SK-N-SH treated with all-trans-retinoic acid at 6 μM for 48 hours (cell line): ENCODE results near the gene IL2RG.

Experiments used
- ATAC-seq: fragments of 200-7000 bp; cut with Tn5 transposase; 3 replicates; pipeline ENCODE4 v1.9.1; 2020; ENCODE audit warnings: mild to moderate bottlenecking, moderate library complexity
- BACH2 ChIP-seq: fragments of 250-450 bp; sonication (Bioruptor Pico); IDR thresholded peaks from 2 replicates; pipeline ENCODE4 v1.9.0; 2021; ENCODE audit warnings: mild to moderate bottlenecking, borderline replicate concordance
- ISL1 ChIP-seq: fragments of 250-450 bp; sonication (Bioruptor Pico); IDR thresholded peaks from 2 replicates; pipeline ENCODE4 v2.1.2; 2022; ENCODE audit warnings: mild to moderate bottlenecking, moderate library complexity
- OSR1 ChIP-seq: fragments of 250-450 bp; sonication (Bioruptor Pico); IDR thresholded peaks from 2 replicates; pipeline ENCODE4 v1.8.0; 2022; ENCODE audit warnings: moderate library complexity, mild to moderate bottlenecking, inconsistent platforms
- PPARA ChIP-seq: fragments of 250-450 bp; sonication (Bioruptor Pico); IDR thresholded peaks from 2 replicates; pipeline ENCODE4 v1.5.0; 2020; ENCODE audit warnings: mild to moderate bottlenecking, borderline replicate concordance
- RARB ChIP-seq: fragments of 250-450 bp; sonication (Bioruptor Pico); IDR thresholded peaks from 2 replicates; pipeline ENCODE4 v1.8.0; 2021; ENCODE audit warnings: mild to moderate bottlenecking, moderate library complexity
- TCF4 ChIP-seq: fragments of 250-450 bp; sonication (Bioruptor Pico); IDR thresholded peaks from 2 replicates; pipeline ENCODE4 v1.8.0; 2021; ENCODE audit warnings: mild to moderate bottlenecking, moderate library complexity, borderline replicate concordance
- ZC3H10 ChIP-seq: fragments of 250-450 bp; sonication (Bioruptor Pico); IDR thresholded peaks from 2 replicates; pipeline ENCODE4 v1.5.1; 2021; ENCODE audit warnings: mild to moderate bottlenecking, moderate library complexity
- ZFP3 ChIP-seq: fragments of 250-450 bp; sonication (Bioruptor Pico); IDR thresholded peaks from 2 replicates; pipeline ENCODE4 v1.5.0; 2020; ENCODE audit warnings: mild to moderate bottlenecking, moderate library complexity
- ZNF8 ChIP-seq: fragments of 450-650 bp; formaldehyde crosslinking; IDR thresholded peaks from 2 replicates; pipeline ENCODE4 v1.5.0; 2020; ENCODE audit warnings: mild to moderate bottlenecking, moderate library complexity
- TF ChIP-seq, protein P1 (sequence below): fragments of 250-450 bp; sonication (Bioruptor Pico); IDR thresholded peaks from 2 replicates; pipeline ENCODE4 v1.5.1; 2021; ENCODE audit warnings: mild to moderate bottlenecking, moderate library complexity
- TF ChIP-seq, protein P2 (sequence below): fragments of 250-450 bp; sonication (Bioruptor Pico); IDR thresholded peaks from 2 replicates; pipeline ENCODE4 v1.8.0; 2020; ENCODE audit warnings: mild to moderate bottlenecking, moderate library complexity, borderline replicate concordance

IL2RG gene

DNA sequence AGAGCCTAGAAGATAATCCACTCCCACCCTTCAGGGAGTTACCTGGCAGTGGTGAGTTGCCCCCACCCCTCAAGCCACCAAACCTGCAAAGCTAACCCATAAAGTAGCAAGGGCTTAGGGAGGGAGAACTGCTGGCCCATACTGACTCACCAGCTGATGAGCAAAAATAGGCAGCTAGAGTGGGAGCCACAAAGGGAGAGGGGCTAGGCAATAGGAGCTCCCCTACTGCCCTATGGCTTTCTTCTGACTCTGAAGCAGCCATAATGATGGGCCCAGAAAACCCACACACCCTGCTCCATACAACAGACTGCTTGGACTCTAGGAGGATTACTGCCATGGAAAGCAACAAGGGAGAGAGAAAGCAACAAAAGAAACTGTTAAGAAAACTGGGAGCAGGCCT is 51.2 kb downstream of the IL2RG start:
- no peak for ATAC-seq
- no peak for TF ChIP-seq TCF4 (CRISPR knock-in tag)
- TF ChIP-seq ISL1: no peak
- no peak for TF ChIP-seq OSR1
- no peak for TF ChIP-seq BACH2
- no peak for TF ChIP-seq ZFP3 (CRISPR knock-in tag)
- no peak for TF ChIP-seq RARB (CRISPR knock-in tag)
- TF ChIP-seq PPARA (CRISPR knock-in tag): no peak
- TF ChIP-seq ZNF8 (CRISPR knock-in tag): no peak

DNA sequence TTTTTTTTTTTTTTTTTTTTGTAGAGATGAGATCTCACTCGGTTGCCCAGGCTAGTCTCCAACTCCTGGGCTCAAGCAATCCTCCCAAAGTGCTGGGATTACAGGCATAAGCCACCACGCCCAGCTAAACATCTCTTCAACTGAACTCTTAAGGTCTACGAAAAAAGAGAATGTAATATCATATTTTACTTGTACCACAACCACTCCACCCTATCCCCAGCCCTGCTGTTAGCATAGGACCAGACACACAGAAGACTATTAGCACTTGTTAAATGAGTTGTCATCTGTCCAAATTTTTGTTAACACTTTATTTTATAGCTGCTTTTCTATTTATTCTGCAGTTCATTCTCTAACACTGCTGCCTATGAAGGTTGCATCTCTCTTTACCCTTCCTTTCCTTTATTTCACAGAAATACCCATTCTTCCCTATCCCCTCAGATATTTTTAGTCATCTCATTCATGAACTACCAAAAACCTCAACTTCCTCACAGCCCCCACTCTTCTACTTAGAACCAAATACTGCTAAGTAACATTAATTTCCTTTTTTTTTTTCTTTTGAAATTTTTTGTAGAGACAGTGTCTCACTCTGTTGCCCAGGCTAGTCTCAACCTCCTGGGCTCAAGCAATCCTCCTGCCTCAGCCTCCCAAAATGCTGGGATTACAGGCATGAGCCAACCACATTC is 53.4 kb downstream of the IL2RG start:
- no peak for ATAC-seq
- TF ChIP-seq OSR1 (no peak), ZC3H10 (CRISPR knock-in tag) (no peak)
- TF ChIP-seq, protein P1, sequence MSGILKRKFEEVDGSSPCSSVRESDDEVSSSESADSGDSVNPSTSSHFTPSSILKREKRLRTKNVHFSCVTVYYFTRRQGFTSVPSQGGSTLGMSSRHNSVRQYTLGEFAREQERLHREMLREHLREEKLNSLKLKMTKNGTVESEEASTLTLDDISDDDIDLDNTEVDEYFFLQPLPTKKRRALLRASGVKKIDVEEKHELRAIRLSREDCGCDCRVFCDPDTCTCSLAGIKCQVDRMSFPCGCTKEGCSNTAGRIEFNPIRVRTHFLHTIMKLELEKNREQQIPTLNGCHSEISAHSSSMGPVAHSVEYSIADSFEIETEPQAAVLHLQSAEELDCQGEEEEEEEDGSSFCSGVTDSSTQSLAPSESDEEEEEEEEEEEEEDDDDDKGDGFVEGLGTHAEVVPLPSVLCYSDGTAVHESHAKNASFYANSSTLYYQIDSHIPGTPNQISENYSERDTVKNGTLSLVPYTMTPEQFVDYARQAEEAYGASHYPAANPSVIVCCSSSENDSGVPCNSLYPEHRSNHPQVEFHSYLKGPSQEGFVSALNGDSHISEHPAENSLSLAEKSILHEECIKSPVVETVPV (CRISPR knock-in tag): no peak
- TF ChIP-seq, protein P2, sequence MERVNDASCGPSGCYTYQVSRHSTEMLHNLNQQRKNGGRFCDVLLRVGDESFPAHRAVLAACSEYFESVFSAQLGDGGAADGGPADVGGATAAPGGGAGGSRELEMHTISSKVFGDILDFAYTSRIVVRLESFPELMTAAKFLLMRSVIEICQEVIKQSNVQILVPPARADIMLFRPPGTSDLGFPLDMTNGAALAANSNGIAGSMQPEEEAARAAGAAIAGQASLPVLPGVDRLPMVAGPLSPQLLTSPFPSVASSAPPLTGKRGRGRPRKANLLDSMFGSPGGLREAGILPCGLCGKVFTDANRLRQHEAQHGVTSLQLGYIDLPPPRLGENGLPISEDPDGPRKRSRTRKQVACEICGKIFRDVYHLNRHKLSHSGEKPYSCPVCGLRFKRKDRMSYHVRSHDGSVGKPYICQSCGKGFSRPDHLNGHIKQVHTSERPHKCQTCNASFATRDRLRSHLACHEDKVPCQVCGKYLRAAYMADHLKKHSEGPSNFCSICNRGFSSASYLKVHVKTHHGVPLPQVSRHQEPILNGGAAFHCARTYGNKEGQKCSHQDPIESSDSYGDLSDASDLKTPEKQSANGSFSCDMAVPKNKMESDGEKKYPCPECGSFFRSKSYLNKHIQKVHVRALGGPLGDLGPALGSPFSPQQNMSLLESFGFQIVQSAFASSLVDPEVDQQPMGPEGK: no peak
